Neuron (in vitro differentiated cells): ENCODE results near the gene WIPF1.

Source experiments
- H2AFZ ChIP-seq: one replicate; pipeline ENCODE4 v1.6.1; 2013; ENCODE audit warnings: low read depth, mild to moderate bottlenecking, inconsistent platforms, low read length, moderate library complexity
- H3K27me3 ChIP-seq: one replicate; pipeline ENCODE4 v1.6.1; 2013; ENCODE audit warnings: low read length; ENCODE audit not compliant: insufficient read depth
- H3K36me3 ChIP-seq: one replicate; pipeline ENCODE4 v1.6.1; 2013; ENCODE audit warnings: low read length; ENCODE audit not compliant: insufficient read depth
- H3K4me1 ChIP-seq: one replicate; pipeline ENCODE4 v1.6.1; 2013; ENCODE audit warnings: low read length; ENCODE audit not compliant: insufficient read depth
- H3K4me3 ChIP-seq: 2 replicates; pipeline ENCODE4 v1.5.1; 2013; ENCODE audit warnings: mild to moderate bottlenecking, low read length, moderate library complexity
- H3K9me3 ChIP-seq: one replicate; pipeline ENCODE4 v1.6.1; 2013; ENCODE audit warnings: low read length

WIPF1 gene

DNA sequence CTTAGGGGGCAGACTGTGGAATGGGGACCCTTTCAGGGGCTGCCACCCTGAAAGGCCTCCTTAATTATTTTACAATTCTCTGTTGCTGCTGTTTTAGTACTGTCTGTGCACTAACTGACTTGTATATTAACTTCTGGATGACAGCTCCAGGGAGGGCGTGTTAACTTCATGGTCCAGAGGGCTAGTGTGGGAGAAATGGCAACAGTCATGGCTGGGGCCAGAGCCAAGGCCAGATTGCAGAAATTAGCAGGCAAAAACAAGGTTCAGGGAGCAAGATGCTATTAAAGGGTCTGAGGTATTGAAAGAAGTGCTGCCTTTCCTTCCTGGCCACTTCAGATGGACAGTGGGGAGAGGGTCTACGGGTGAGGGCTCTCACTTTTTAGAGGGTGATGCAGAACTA lies 9.1 kb downstream of the WIPF1 start:
- H3K4me3 ChIP-seq = no peak overlapping the region

GRCh38 chr2:174587579-174587978 lies 10.0 kb downstream of the WIPF1 start:
- peaks cover 6% of the 10 kb centered on the region for H3K4me1 ChIP-seq
- H3K27me3 ChIP-seq = no peaks in the 10 kb centered on the region
- H3K36me3 ChIP-seq = no peaks in the 10 kb centered on the region
- H3K4me3 ChIP-seq = no peak overlapping the region
- no peaks in the 10 kb centered on the region for H3K9me3 ChIP-seq
- H2AFZ ChIP-seq = no peak overlapping the region

More for the DNA sequence above, 9.1 kb downstream of the WIPF1 start:
- Histone ChIP-seq H3K4me1 (peaks cover 11% of the 10 kb centered on the region), H3K9me3 (no peaks in the 10 kb centered on the region), H3K27me3 (no peaks in the 10 kb centered on the region), H3K36me3 (no peaks in the 10 kb centered on the region), H2AFZ (no peak overlapping the region)

DNA sequence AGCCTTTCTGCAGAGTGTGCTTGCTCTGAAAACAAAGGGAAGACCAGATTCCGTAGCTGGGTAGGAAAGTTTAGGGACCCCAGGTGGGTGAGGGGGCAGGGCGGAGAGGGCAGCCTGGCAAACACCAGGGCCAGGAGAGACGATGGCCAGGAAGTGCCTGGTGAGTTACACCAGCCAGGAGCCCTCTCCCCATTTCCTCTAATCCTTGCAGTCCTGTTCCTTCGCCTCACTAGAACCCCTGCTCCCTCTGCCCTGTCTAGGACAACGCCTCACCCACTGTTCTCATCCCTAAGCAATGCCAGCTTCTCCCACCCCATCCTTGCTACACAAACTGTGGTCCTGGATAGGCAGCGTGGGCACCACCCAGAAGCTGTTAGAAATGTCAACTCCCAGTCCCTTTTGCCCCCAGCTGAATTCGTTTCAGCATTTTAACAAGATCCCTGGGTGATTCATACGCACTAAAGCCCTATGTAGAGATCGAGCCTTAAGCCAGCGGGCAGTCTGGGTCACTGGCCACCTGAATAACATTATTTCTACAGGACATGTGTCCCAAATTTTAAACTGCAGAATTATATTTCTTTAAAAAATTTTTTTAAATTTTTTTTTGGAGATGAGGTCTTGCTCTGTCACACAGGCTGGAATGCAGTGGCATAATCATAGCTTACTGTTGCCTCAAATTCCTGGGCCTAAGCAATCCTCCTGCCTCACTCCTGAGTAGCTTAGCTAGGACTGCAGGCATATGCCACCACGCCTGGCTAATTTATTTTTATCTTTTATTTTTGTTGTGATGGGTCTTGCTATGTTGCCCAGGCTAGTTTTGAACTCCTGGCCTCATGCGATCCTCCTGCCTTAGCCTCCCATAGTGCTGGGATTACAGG lies 10.9 kb downstream of the WIPF1 start:
- H2AFZ ChIP-seq = no peak overlapping the region
- no peaks in the 10 kb centered on the region for H3K36me3 ChIP-seq
- H3K4me3 ChIP-seq = no peak overlapping the region
- no peaks in the 10 kb centered on the region for H3K9me3 ChIP-seq
- H3K4me1 ChIP-seq = peaks cover 6% of the 10 kb centered on the region
- no peaks in the 10 kb centered on the region for H3K27me3 ChIP-seq

DNA sequence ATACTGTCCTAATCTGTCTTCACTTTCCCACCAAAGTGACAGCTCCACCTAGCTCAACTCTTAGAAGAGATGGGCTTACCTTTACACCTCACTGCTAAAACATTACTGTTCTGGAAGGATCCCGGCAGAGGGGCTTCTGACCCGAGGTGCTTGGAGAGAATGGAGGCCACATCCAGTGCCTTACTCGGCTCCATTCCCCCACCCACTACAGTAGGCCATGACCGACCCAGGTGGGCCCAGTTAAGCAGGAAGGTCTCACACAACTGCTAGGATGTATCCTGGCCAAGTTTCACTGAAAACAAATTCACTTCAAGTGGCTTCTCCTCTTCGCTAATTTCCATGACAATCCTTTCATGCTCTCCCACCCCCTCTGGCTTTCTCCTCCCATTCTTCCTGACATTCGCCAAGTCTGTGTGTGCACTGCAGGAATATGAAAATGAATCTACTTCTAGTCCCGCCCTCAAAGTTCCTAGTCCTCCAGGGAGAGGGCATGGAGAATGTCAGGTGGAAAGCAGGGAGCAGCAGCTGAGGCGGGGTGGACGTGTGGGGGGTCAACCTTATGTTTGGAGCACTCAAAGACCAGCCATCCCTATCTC lies 11.8 kb downstream of the WIPF1 start:
- Histone ChIP-seq H3K4me3 (no peak overlapping the region), H3K36me3 (peaks cover 5% of the 10 kb centered on the region), H3K9me3 (no peaks in the 10 kb centered on the region), H3K4me1 (peaks cover 6% of the 10 kb centered on the region), H2AFZ (no peak overlapping the region), H3K27me3 (no peaks in the 10 kb centered on the region)

DNA sequence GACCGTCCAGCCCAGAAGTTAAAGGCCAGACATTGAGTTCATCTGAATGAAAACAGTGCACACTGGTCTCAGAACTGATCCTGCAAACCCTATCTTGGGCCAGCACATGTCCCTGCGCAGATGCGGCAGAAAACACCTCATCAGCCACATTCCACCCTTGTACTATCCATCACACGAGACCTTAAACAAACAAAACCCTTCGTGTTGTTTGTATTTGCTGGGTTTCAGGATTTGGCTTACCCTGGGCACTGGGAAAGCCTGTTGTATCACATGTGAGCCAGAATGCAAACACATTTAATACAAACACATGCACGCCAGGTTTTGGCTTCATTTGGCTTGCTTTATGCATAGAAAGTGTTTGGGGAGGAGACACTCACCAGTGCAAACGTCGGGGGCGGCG lies 12.5 kb downstream of the WIPF1 start:
- Histone ChIP-seq H3K36me3 (peaks cover 6% of the 10 kb centered on the region), H3K27me3 (no peaks in the 10 kb centered on the region), H3K4me3 (no peak overlapping the region), H3K9me3 (no peaks in the 10 kb centered on the region), H3K4me1 (peaks cover 6% of the 10 kb centered on the region), H2AFZ (no peak overlapping the region)

- Histone ChIP-seq H2AFZ (no peak overlapping the region), H3K4me3 (no peak overlapping the region), H3K4me1 (peaks cover 6% of the 10 kb centered on the region), H3K9me3 (no peaks in the 10 kb centered on the region), H3K36me3 (peaks cover 10% of the 10 kb centered on the region), H3K27me3 (no peaks in the 10 kb centered on the region)
These were observed 16.1 kb downstream of the WIPF1 start for GRCh38 chr2:174581491-174581890.

- H3K4me3 ChIP-seq = no peak overlapping the region
- H3K9me3 ChIP-seq = no peaks in the 10 kb centered on the region
- H3K4me1 ChIP-seq = peaks cover 4% of the 10 kb centered on the region
- H3K27me3 ChIP-seq = no peaks in the 10 kb centered on the region
- peaks cover 10% of the 10 kb centered on the region for H3K36me3 ChIP-seq
- no peak overlapping the region for H2AFZ ChIP-seq
These were observed 16.7 kb downstream of the WIPF1 start for GRCh38 chr2:174580951-174581350.

GRCh38 chr2:174577967-174578589 lies 19.5 kb downstream of the WIPF1 start:
- Histone ChIP-seq H3K9me3 (peaks cover 3% of the 10 kb centered on the region), H3K4me1 (no peaks in the 10 kb centered on the region)

GRCh38 chr2:174575124-174575776 lies 22.4 kb downstream of the WIPF1 start:
- Histone ChIP-seq H2AFZ (no peak overlapping the region), H3K4me3 (no peak overlapping the region), H3K36me3 (peaks cover 30% of the 10 kb centered on the region), H3K9me3 (peaks cover 3% of the 10 kb centered on the region), H3K27me3 (no peaks in the 10 kb centered on the region), H3K4me1 (no peaks in the 10 kb centered on the region)

More at GRCh38 chr2:174577967-174578589, 19.5 kb downstream of the WIPF1 start:
- Histone ChIP-seq H2AFZ (no peak overlapping the region), H3K27me3 (no peaks in the 10 kb centered on the region), H3K36me3 (peaks cover 18% of the 10 kb centered on the region), H3K4me3 (no peak overlapping the region)

- peaks cover 29% of the 10 kb centered on the region for H3K36me3 ChIP-seq
These were observed 22.9 kb downstream of the WIPF1 start for GRCh38 chr2:174574657-174575056.

GRCh38 chr2:174573621-174574081 lies 24.0 kb downstream of the WIPF1 start:
- no peak overlapping the region for H3K4me3 ChIP-seq
- no peaks in the 10 kb centered on the region for H3K4me1 ChIP-seq
- peaks cover 3% of the 10 kb centered on the region for H3K9me3 ChIP-seq
- peaks cover 26% of the 10 kb centered on the region for H3K36me3 ChIP-seq
- H2AFZ ChIP-seq = no peak overlapping the region
- H3K27me3 ChIP-seq = no peaks in the 10 kb centered on the region

More at GRCh38 chr2:174574657-174575056, 22.9 kb downstream of the WIPF1 start:
- Histone ChIP-seq H2AFZ (no peak overlapping the region), H3K4me3 (no peak overlapping the region), H3K27me3 (no peaks in the 10 kb centered on the region), H3K9me3 (peaks cover 3% of the 10 kb centered on the region), H3K4me1 (no peaks in the 10 kb centered on the region)

DNA sequence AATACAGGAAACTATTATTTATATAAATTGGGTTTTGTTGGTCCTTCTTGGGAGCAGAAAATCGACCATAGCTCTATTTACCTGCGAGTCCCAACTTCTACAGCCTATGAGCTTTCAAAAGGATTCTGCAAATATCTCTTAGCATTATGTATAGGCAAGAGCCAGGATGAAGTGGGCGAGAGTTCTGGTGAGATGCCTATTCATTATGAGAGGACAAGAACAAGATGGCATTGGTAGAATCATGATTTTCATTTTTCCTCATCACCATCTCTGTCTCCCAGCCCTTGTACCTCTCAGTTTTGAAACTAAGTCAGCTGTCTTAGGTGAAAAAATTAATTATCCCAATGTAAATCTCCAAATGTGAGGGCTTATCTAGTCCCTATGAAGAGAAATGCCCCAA lies 25.0 kb downstream of the WIPF1 start:
- Histone ChIP-seq H3K4me3 (no peak overlapping the region), H2AFZ (no peak overlapping the region), H3K36me3 (peaks cover 28% of the 10 kb centered on the region), H3K4me1 (no peaks in the 10 kb centered on the region), H3K9me3 (peaks cover 3% of the 10 kb centered on the region), H3K27me3 (no peaks in the 10 kb centered on the region)
